GM13977 (cell line): Measurements from ENCODE around the gene KRT84.

Experiments
- DNase-seq: peaks from one replicate; pipeline ENCODE4 v3.0.0; 2012; ENCODE audit warnings: low spot score
- CTCF ChIP-seq: IDR thresholded peaks from 2 replicates; pipeline ENCODE4 v1.5.1; 2012; ENCODE audit warnings: mild to moderate bottlenecking, control low read depth; ENCODE audit not compliant: insufficient read depth; ENCODE audit errors: extremely low read depth, missing control alignments
- in situ Hi-C: fragments of 300-500 bp; cut with MboI; formaldehyde crosslinking; loops from one replicate; pipeline ENCODE4 v1.12.0; 2022; ENCODE audit warnings: low sequenced_read_pairs, low pct_unique_long_range_greater_than_20kb, mixed read lengths, inconsistent platforms; ENCODE audit not compliant: unreplicated experiment

KRT84 gene

DNA sequence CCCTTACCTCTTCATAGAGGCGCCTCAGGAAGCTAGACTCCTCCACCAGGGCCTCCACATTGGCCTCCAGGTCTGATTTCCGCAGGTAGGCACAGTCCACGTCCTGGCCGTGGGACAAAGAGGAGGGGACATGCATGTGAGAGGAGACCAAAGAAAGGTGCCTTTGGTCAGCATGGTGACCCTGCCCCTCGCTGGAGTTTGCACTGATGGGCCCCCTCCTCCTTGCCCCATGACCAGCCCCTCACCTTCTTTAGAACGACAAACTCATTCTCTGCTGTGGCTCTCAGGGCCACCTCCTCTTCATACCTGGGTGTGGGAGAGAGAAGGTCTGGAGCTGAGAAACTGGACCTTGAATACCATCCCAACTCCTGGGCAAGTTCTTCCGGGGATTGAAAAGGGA lies 21.4 kb downstream of the KRT84 start:
- no peak for TF ChIP-seq CTCF
- in situ Hi-C loops: no loop called here
- no peak for DNase-seq

DNA sequence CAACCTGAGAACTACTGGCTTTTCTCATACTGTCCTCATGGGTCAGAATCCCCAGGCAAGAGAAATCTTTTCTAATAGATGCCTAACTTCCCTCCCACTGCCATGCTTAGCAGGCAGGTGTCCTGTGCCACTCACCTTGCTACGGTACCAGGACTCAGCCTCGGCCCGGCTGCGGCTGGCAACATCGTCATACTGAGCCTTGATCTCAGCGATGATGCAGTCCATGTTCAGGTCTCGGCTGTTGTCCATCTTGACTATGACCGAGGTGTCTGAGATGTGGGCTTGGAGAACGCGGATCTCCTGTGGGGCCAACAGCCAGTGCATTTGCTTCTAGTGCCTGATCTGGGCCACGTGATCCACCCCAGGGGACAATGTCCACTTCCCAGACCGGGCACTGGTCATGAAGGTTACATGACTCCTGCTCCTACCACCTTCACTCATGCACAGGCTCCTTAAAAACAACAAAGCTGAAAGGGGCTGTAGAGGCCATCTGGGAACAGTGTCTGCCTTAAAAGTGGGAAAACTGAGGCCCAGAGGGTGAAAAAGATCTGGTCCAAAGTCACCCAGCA lies 22.3 kb downstream of the KRT84 start:
- DNase-seq: no peak
- TF ChIP-seq CTCF: no peak
- in situ Hi-C loops: no loop called here

DNA sequence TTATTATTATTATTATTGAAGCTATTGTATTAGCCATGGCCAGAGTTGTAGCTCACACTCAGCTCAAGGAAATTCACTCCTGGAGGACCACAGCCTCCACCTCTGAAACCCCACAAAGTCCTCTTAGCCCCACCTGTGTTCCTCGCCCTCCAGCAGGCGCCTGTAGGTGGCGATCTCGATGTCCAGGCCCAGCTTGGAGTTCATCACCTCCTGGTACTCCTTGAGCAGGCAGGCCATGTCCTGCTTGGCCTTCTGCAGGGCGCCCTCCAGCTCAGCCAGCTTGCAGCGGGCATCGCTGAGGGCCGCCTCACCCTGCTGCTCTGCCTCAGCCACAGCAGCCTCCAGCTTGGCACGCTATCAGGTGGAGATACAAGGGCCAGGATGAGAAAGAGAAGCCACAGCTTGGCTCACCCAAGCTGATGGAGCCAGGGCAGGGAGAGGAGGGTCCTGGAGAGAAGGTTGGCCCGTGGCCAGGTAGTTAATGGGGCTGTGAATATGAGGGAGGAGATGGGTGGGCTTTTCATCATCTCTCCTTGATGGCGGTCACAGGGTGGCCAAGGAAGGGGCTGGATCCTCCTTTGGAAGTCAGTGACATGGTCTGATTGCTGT lies 23.2 kb downstream of the KRT84 start:
- in situ Hi-C loops: no loop called here
- peak; percentile 44 for TF ChIP-seq CTCF
- DNase-seq: no peak

GRCh38 chr12:52361553-52361952 lies 23.9 kb downstream of the KRT84 start:
- in situ Hi-C loops: no loop called here

GRCh38 chr12:52360663-52361271 lies 24.7 kb downstream of the KRT84 start:
- in situ Hi-C loops: no loop called here
- no peak for TF ChIP-seq CTCF
- DNase-seq: no peak

More at GRCh38 chr12:52361553-52361952, 23.9 kb downstream of the KRT84 start:
- no peak for DNase-seq
- TF ChIP-seq CTCF: no peak

- TF ChIP-seq CTCF: no peak
- DNase-seq: no peak
- in situ Hi-C loops: no loop called here
Observed at GRCh38 chr12:52360106-52360662, 25.3 kb downstream of the KRT84 start.
